NCI-H774 (cell line): Measurements from ENCODE around the gene VAMP5.

Source experiments
- DNase-seq: peaks from one replicate; lab custom pipeline; 2025; lab: John Stamatoyannopoulos, UW

Gene VAMP5

GRCh38 chr2:85635636-85636035 is 51.4 kb downstream of the VAMP5 start:
- DNase-seq: no peak

DNA sequence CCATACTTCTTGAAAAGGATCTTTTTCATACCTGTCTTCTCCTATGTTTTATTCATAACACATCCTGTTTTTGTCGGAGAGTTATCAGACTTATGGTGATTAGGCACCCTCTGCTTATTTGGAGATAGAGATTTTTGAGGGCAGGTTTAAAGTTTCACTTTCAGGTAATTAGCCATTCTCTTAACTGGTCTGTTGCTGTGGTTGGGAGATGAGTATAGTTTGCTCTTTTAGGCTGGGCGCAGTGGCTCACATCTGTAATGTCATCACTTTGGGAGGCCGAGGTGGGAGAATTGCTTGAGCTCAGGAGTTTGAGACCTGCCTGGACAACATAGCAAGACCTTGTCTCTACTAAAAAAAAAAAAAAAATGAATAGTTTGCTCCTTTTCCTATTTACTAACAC is 58.5 kb downstream of the VAMP5 start:
- DNase-seq: no peak
